ENCODE data around the gene GOLPH3. TPM values are rescaled to one million over a fixed set of nuclear protein-coding genes. Genes with fewer than 3 reads are reported as not detected.

The GOLPH3 gene
- total and polyA plus RNA-seq, 2 experiments from 2014 or later = 68.5 to 96.1 TPM

DNA sequence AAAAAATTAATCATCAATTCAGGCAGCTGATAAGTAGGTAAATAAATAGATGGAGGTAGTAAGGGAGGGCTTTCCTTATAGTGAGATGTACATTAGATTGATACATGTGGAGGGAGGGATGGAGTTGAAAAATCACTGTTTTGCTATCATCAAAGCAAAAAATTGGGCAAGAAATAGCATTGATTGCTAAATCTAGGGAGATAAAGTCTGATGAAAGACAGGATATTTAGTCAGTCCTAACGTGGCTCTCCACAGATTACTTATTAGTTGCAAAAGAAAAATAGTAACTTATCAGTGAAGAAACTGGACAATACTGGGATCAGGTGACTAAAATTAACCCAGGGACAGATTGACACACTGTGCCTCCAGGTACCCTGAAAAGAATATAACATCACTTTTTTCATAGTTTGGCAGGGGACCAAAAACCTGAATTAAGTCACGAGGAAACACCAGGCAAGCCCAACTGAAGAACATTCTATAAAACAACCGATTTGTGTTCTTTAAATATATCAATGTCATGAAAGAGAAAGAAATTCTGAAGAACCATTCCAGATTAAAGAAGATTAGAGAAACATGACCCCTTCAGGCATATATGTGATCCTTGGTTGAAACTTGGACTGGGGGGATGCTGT, 27.1 kb upstream of the GOLPH3 start:
- Histone ChIP-seq H3K27me3 (ENCODE audit: insufficient read depth) (no peaks in the 10 kb centered on the region), H3K4me3 (no peak overlapping the region), H3K9me2 (ENCODE audit: insufficient read depth) (no peaks in the 10 kb centered on the region), H3K4me2 (no peak overlapping the region), H2AFZ (no peak overlapping the region), H3K36me3 (ENCODE audit: insufficient read depth) (no peaks in the 10 kb centered on the region), H3F3A (replicated peaks; ENCODE audit: low read depth) (no peaks in the 10 kb centered on the region), H3K79me2 (replicated peaks; ENCODE audit: insufficient read depth) (no peaks in the 10 kb centered on the region), H4K20me1 (replicated peaks; ENCODE audit: insufficient read depth) (no peaks in the 10 kb centered on the region), H3K4me1 (ENCODE audit: insufficient read depth) (no peaks in the 10 kb centered on the region), H3K27ac (ENCODE audit: low read depth) (no peak overlapping the region)
- DNase-seq (ENCODE audit: low spot score) = no peak
- Mint-ChIP-seq H3K4me1 (no peaks in the 10 kb centered on the region), H3K27me3 (ENCODE audit: insufficient read depth, low read depth, poor library complexity) (peaks cover 4% of the 10 kb centered on the region), H3K27ac (no peak overlapping the region), H3K4me3 (no peak overlapping the region), H3K9me3 (peaks cover 4% of the 10 kb centered on the region), H3K36me3 (ENCODE audit: low read depth) (no peaks in the 10 kb centered on the region)
- TF ChIP-seq, protein P1, sequence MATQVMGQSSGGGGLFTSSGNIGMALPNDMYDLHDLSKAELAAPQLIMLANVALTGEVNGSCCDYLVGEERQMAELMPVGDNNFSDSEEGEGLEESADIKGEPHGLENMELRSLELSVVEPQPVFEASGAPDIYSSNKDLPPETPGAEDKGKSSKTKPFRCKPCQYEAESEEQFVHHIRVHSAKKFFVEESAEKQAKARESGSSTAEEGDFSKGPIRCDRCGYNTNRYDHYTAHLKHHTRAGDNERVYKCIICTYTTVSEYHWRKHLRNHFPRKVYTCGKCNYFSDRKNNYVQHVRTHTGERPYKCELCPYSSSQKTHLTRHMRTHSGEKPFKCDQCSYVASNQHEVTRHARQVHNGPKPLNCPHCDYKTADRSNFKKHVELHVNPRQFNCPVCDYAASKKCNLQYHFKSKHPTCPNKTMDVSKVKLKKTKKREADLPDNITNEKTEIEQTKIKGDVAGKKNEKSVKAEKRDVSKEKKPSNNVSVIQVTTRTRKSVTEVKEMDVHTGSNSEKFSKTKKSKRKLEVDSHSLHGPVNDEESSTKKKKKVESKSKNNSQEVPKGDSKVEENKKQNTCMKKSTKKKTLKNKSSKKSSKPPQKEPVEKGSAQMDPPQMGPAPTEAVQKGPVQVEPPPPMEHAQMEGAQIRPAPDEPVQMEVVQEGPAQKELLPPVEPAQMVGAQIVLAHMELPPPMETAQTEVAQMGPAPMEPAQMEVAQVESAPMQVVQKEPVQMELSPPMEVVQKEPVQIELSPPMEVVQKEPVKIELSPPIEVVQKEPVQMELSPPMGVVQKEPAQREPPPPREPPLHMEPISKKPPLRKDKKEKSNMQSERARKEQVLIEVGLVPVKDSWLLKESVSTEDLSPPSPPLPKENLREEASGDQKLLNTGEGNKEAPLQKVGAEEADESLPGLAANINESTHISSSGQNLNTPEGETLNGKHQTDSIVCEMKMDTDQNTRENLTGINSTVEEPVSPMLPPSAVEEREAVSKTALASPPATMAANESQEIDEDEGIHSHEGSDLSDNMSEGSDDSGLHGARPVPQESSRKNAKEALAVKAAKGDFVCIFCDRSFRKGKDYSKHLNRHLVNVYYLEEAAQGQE (IDR thresholded peaks at IDR 0.05; ENCODE audit: unreplicated experiment) = no peak
- no peak for TF ChIP-seq NANOG (IDR thresholded peaks at IDR 0.05; ENCODE audit: borderline replicate concordance)
- no peak for TF ChIP-seq CREB1 (CRISPR knock-in tag; IDR thresholded peaks at IDR 0.05; ENCODE audit: low read depth)
- TF ChIP-seq STAT1 (IDR thresholded peaks at IDR 0.05; ENCODE audit: unreplicated experiment) = no peak
- TF ChIP-seq, protein P2, sequence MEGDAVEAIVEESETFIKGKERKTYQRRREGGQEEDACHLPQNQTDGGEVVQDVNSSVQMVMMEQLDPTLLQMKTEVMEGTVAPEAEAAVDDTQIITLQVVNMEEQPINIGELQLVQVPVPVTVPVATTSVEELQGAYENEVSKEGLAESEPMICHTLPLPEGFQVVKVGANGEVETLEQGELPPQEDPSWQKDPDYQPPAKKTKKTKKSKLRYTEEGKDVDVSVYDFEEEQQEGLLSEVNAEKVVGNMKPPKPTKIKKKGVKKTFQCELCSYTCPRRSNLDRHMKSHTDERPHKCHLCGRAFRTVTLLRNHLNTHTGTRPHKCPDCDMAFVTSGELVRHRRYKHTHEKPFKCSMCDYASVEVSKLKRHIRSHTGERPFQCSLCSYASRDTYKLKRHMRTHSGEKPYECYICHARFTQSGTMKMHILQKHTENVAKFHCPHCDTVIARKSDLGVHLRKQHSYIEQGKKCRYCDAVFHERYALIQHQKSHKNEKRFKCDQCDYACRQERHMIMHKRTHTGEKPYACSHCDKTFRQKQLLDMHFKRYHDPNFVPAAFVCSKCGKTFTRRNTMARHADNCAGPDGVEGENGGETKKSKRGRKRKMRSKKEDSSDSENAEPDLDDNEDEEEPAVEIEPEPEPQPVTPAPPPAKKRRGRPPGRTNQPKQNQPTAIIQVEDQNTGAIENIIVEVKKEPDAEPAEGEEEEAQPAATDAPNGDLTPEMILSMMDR (conservative IDR thresholded peaks at IDR 0.05; ENCODE audit: low read depth in 2 of 2) = no peak
- TF ChIP-seq ZNF114 (CRISPR knock-in tag; IDR thresholded peaks at IDR 0.05) = no peak
- no peak for TF ChIP-seq EZH2phosphoT487 (IDR thresholded peaks at IDR 0.05; ENCODE audit: unreplicated experiment)
- TF ChIP-seq POLR2AphosphoS5 (IDR thresholded peaks at IDR 0.05; ENCODE audit: low read depth) = no peak
- TF ChIP-seq, protein P3, sequence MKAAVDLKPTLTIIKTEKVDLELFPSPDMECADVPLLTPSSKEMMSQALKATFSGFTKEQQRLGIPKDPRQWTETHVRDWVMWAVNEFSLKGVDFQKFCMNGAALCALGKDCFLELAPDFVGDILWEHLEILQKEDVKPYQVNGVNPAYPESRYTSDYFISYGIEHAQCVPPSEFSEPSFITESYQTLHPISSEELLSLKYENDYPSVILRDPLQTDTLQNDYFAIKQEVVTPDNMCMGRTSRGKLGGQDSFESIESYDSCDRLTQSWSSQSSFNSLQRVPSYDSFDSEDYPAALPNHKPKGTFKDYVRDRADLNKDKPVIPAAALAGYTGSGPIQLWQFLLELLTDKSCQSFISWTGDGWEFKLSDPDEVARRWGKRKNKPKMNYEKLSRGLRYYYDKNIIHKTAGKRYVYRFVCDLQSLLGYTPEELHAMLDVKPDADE (IDR thresholded peaks at IDR 0.05) = no peak
- no peak for TF ChIP-seq EZH2 (IDR thresholded peaks at IDR 0.05; ENCODE audit: low read depth, unreplicated experiment)
- no peak for TF ChIP-seq JUNB (IDR thresholded peaks at IDR 0.05; ENCODE audit: unreplicated experiment)
- TF ChIP-seq ZNF331 (CRISPR knock-in tag; IDR thresholded peaks at IDR 0.05; ENCODE audit: low read depth) = no peak
- TF ChIP-seq, protein P4, sequence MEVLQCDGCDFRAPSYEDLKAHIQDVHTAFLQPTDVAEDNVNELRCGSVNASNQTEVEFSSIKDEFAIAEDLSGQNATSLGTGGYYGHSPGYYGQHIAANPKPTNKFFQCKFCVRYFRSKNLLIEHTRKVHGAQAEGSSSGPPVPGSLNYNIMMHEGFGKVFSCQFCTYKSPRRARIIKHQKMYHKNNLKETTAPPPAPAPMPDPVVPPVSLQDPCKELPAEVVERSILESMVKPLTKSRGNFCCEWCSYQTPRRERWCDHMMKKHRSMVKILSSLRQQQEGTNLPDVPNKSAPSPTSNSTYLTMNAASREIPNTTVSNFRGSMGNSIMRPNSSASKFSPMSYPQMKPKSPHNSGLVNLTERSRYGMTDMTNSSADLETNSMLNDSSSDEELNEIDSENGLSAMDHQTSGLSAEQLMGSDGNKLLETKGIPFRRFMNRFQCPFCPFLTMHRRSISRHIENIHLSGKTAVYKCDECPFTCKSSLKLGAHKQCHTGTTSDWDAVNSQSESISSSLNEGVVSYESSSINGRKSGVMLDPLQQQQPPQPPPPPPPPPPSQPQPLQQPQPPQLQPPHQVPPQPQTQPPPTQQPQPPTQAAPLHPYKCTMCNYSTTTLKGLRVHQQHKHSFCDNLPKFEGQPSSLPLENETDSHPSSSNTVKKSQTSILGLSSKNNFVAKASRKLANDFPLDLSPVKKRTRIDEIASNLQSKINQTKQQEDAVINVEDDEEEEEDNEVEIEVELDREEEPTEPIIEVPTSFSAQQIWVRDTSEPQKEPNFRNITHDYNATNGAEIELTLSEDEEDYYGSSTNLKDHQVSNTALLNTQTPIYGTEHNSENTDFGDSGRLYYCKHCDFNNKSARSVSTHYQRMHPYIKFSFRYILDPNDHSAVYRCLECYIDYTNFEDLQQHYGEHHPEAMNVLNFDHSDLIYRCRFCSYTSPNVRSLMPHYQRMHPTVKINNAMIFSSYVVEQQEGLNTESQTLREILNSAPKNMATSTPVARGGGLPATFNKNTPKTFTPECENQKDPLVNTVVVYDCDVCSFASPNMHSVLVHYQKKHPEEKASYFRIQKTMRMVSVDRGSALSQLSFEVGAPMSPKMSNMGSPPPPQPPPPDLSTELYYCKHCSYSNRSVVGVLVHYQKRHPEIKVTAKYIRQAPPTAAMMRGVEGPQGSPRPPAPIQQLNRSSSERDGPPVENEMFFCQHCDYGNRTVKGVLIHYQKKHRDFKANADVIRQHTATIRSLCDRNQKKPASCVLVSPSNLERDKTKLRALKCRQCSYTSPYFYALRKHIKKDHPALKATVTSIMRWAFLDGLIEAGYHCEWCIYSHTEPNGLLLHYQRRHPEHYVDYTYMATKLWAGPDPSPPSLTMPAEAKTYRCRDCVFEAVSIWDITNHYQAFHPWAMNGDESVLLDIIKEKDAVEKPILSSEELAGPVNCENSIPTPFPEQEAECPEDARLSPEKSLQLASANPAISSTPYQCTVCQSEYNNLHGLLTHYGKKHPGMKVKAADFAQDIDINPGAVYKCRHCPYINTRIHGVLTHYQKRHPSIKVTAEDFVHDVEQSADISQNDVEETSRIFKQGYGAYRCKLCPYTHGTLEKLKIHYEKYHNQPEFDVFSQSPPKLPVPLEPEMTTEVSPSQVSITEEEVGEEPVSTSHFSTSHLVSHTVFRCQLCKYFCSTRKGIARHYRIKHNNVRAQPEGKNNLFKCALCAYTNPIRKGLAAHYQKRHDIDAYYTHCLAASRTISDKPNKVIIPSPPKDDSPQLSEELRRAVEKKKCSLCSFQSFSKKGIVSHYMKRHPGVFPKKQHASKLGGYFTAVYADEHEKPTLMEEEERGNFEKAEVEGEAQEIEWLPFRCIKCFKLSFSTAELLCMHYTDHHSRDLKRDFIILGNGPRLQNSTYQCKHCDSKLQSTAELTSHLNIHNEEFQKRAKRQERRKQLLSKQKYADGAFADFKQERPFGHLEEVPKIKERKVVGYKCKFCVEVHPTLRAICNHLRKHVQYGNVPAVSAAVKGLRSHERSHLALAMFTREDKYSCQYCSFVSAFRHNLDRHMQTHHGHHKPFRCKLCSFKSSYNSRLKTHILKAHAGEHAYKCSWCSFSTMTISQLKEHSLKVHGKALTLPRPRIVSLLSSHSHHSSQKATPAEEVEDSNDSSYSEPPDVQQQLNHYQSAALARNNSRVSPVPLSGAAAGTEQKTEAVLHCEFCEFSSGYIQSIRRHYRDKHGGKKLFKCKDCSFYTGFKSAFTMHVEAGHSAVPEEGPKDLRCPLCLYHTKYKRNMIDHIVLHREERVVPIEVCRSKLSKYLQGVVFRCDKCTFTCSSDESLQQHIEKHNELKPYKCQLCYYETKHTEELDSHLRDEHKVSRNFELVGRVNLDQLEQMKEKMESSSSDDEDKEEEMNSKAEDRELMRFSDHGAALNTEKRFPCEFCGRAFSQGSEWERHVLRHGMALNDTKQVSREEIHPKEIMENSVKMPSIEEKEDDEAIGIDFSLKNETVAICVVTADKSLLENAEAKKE (CRISPR knock-in tag; IDR thresholded peaks at IDR 0.05) = no peak
- no peak for ATAC-seq

Data from GM23338 (cell line).